Neuron (in vitro differentiated cells): ENCODE measurements around the gene CCDC70.

Experiments used
- H2AFZ ChIP-seq: one replicate; pipeline ENCODE4 v1.6.1; 2013; ENCODE audit warnings: low read depth, mild to moderate bottlenecking, inconsistent platforms, low read length, moderate library complexity
- H3K27me3 ChIP-seq: one replicate; pipeline ENCODE4 v1.6.1; 2013; ENCODE audit warnings: low read length; ENCODE audit not compliant: insufficient read depth
- H3K36me3 ChIP-seq: one replicate; pipeline ENCODE4 v1.6.1; 2013; ENCODE audit warnings: low read length; ENCODE audit not compliant: insufficient read depth
- H3K4me1 ChIP-seq: one replicate; pipeline ENCODE4 v1.6.1; 2013; ENCODE audit warnings: low read length; ENCODE audit not compliant: insufficient read depth
- H3K4me3 ChIP-seq: 2 replicates; pipeline ENCODE4 v1.5.1; 2013; ENCODE audit warnings: mild to moderate bottlenecking, low read length, moderate library complexity
- H3K9me3 ChIP-seq: one replicate; pipeline ENCODE4 v1.6.1; 2013; ENCODE audit warnings: low read length

The CCDC70 gene

DNA sequence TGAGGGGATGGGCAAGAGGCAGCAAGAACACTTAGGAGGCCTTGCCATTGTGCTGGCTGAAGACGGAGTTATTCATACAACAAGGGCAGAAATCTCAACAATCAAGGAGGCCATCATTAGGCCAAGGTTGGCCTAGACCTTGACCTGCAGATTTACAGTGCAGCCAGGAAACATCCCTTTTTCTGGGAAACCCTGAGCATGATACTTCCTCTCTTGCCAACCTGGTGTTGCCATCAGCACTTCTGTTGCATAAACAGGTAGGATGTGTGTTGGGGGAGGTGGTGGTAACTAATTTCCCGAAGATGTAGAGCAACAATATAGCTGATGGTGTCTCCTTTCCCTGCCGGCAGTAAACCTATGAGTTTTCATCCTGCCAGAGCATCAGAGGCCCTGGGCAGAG, 24.8 kb upstream of the CCDC70 start:
- no peaks in the 10 kb centered on the region for H3K9me3 ChIP-seq
- H3K4me3 ChIP-seq, result no peak overlapping the region
- no peak overlapping the region for H2AFZ ChIP-seq

DNA sequence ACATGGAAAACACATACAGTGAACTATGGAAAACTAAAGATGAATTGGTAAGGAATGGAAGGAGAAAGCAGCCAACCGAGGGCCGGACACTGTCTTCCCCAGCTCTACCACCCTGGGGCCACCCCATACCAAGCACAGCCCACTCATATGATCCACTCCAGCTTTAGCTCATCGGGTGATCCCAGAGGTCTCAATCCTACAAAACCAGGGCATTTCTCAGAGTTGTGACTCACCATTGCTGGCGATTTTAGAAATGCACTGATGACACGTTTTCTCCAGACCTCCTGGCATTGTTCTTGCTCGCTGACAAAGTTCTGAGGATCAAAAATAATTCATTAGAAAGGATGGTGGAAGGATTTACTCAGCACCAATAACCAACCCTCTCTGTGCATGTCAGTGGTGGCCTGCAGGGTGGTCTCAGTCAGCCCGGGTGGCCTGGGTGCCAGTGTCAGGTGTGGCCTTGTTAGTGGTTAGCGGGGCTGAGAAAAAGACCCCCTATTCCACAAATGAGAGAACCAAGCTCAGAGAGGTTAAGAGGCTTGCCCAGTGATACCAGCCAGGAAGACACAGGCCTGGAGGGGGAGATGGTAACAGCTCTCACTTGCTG, 23.4 kb upstream of the CCDC70 start:
- H3K27me3 ChIP-seq, result no peaks in the 10 kb centered on the region
- no peak overlapping the region for H3K4me3 ChIP-seq
- no peaks in the 10 kb centered on the region for H3K9me3 ChIP-seq
- H2AFZ ChIP-seq, result no peak overlapping the region
- H3K4me1 ChIP-seq, result no peaks in the 10 kb centered on the region
- no peaks in the 10 kb centered on the region for H3K36me3 ChIP-seq

More for the DNA sequence above, 24.8 kb upstream of the CCDC70 start:
- Histone ChIP-seq H3K36me3 (no peaks in the 10 kb centered on the region), H3K27me3 (no peaks in the 10 kb centered on the region), H3K4me1 (no peaks in the 10 kb centered on the region)

- H3K4me1 ChIP-seq, result no peaks in the 10 kb centered on the region
- no peaks in the 10 kb centered on the region for H3K9me3 ChIP-seq
- no peaks in the 10 kb centered on the region for H3K36me3 ChIP-seq
- no peak overlapping the region for H2AFZ ChIP-seq
- H3K27me3 ChIP-seq, result peaks cover 4% of the 10 kb centered on the region
- no peak overlapping the region for H3K4me3 ChIP-seq
Observed at GRCh38 chr13:51839711-51840540, 21.8 kb upstream of the CCDC70 start.

DNA sequence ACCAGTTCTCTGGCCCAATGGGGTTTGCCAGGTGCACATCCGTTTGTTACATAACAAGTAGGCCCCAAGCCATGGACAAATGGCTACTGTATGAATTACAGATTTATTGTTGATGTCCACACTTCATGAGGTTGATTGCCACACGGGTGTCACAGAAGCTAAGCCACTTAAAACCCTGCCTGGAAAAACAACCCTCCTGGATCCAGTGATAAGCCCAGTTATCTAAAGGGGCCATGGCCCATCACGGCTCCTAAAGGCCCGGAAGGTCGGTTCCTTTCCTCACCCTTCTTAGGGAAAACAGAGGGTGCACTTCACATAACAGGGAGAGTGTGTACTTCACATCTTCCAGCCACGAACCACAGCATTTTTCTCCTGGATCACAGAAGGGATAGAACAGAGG, 20.9 kb upstream of the CCDC70 start:
- no peaks in the 10 kb centered on the region for H3K36me3 ChIP-seq

GRCh38 chr13:51841732-51842131, 20.0 kb upstream of the CCDC70 start:
- peaks cover 4% of the 10 kb centered on the region for H3K27me3 ChIP-seq
- H3K9me3 ChIP-seq, result no peaks in the 10 kb centered on the region
- no peaks in the 10 kb centered on the region for H3K4me1 ChIP-seq
- H2AFZ ChIP-seq, result no peak overlapping the region
- no peaks in the 10 kb centered on the region for H3K36me3 ChIP-seq
- H3K4me3 ChIP-seq, result no peak overlapping the region

More for the DNA sequence above, 20.9 kb upstream of the CCDC70 start:
- Histone ChIP-seq H3K9me3 (no peaks in the 10 kb centered on the region), H3K4me1 (no peaks in the 10 kb centered on the region), H3K27me3 (peaks cover 4% of the 10 kb centered on the region), H3K4me3 (no peak overlapping the region), H2AFZ (no peak overlapping the region)

DNA sequence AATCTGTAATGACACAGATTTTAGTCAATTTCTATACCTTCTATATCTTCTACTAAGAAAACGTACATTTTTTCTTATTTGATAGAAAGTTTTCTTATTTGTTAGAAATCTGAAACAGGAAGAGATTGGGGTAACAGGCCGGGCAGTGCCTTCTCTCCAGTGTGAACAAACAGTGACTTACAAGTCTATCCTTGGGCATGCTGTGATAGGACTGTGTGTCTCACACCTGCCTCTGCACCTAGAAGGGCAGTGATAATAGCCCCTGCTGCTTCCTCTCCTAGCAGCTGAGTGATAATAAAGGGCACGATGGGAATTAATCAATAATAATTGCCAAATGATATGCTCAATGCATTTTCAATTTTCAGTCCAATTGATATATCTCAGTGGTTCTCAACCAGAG, 18.2 kb upstream of the CCDC70 start:
- no peak overlapping the region for H3K4me3 ChIP-seq

DNA sequence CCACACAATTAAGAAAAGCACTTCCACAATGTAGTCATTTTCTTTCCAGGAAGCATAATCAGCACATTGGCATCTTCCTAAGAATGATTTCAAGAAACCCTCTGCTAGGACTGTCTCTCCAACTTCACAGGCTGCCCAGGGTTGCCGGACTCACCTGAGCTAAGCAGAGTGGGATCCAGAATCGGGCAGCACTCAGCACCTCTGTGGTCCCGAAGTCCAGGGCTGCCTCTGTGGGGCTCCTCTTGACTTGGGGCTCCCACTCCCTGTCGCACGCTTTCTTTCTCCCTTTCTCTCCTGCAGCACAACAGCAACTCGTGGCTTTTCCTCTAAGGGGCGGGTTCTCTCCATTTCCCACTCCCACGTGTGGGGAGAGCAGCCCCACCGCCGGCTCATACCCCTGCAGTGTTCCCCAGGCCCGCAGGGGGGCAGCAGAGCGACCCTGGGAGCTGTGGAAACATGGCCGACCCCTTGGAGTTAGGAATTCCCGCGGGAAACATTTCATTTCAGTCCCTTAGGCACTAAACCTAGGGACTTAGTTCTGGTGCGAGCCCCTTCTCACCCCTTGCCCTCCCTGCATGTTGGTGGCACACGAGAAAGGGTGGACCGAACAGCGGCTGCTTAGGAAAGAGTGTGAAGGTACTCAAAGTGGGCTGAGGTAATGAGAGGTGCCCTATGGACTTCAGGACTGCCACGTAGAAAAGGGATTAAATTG, 16.8 kb upstream of the CCDC70 start, which contains the start of gene TMEM272:
TSS of gene TMEM272 (minus strand) at position 316 of the 712 bp plus-strand sequence. CDS start 6,647 bp downstream, outside the sequence.
- H2AFZ ChIP-seq, result no peak within 1 kb of the TSS
- H3K4me3 ChIP-seq, result no peak within 1 kb of the TSS
- H3K9me3 ChIP-seq, result no peaks in the 10 kb centered on the region
- peaks cover 2% of the 10 kb centered on the region for H3K4me1 ChIP-seq
- H3K27me3 ChIP-seq, result peaks cover 4% of the 10 kb centered on the region
- no peaks in the 10 kb centered on the region for H3K36me3 ChIP-seq

More for the DNA sequence above, 18.2 kb upstream of the CCDC70 start:
- Histone ChIP-seq H3K36me3 (no peaks in the 10 kb centered on the region), H3K27me3 (peaks cover 4% of the 10 kb centered on the region), H3K9me3 (no peaks in the 10 kb centered on the region), H2AFZ (no peak overlapping the region), H3K4me1 (peaks cover under 1% of the 10 kb centered on the region)

GRCh38 chr13:51845574-51846318, 16.0 kb upstream of the CCDC70 start:
- Histone ChIP-seq H3K4me3 (no peak overlapping the region), H3K4me1 (peaks cover 2% of the 10 kb centered on the region), H3K36me3 (no peaks in the 10 kb centered on the region), H2AFZ (no peak overlapping the region), H3K27me3 (peaks cover 4% of the 10 kb centered on the region), H3K9me3 (no peaks in the 10 kb centered on the region)

DNA sequence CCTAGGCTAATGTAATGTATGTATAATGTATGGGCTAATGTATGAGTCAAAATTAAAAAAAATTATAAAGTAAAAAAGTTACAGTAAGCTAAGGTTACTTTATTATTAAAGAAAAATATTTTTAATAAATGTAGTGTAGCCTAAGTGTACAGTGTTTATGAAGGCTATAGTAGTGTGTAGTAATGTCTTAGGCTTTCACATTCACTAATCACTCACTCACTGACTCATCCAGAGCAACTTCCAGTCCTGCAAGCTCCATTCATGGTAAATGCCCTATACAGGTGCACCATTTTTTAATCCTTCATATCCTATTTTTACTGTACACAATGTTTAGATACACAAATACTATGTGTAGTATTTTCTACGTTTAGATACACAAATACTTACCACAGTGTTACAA, 15.0 kb upstream of the CCDC70 start:
- H3K4me3 ChIP-seq, result no peak overlapping the region
- H3K4me1 ChIP-seq, result peaks cover 2% of the 10 kb centered on the region
- no peaks in the 10 kb centered on the region for H3K9me3 ChIP-seq
- H3K36me3 ChIP-seq, result no peaks in the 10 kb centered on the region
- H3K27me3 ChIP-seq, result peaks cover 4% of the 10 kb centered on the region
- H2AFZ ChIP-seq, result no peak overlapping the region

- peaks cover 4% of the 10 kb centered on the region for H3K27me3 ChIP-seq
- peaks cover 2% of the 10 kb centered on the region for H3K4me1 ChIP-seq
- H3K4me3 ChIP-seq, result no peak overlapping the region
- no peaks in the 10 kb centered on the region for H3K9me3 ChIP-seq
- H2AFZ ChIP-seq, result no peak overlapping the region
- H3K36me3 ChIP-seq, result no peaks in the 10 kb centered on the region
Observed at GRCh38 chr13:51848674-51849073, 13.1 kb upstream of the CCDC70 start.

DNA sequence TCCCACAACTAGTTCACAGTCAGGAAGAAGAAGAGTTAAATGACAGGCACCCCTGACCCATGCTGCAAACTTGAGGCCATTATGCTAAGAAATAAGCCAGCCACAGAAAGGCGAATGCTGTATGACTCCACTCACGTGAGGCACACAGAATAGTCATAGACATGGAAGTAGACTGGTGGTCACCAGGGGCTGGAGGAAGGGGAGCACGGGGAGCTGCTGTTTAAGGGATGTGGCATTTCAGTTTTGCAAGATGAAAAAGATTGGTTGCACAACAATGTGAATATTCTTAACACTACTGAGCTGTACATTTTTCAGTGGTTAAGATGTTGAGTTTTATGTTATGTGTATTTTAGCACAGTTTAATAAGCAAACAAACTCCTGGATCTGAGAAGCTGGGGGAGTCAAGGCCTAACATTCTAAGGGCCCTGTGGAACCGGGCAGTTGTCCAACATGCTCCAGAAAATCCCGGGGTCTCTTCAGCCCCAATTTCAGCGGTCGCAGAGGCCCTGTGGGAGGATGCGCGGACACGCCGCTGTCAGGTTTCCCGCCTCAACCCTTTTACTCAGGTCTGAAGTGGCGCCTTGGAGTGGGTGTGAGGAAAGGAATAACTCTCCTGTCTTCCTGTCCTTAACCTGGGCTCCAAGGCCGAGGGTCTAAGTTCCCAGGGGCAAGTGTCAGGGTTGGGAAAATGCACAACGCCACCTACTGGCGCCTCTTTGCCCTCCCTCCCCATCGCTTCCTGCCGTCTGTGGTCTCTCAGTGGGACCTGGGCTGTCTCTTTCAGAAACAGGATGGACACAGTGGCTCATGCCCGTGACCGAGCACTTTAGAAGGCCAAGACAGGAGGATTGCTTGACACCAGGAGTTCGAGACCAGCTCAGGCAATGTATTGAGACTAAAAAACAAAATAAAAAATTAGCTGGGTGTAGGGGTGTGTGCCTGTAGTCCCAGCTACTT, 12.3 kb upstream of the CCDC70 start:
- peaks cover 2% of the 10 kb centered on the region for H3K4me1 ChIP-seq
- H3K9me3 ChIP-seq, result no peaks in the 10 kb centered on the region
- peaks cover 2% of the 10 kb centered on the region for H3K27me3 ChIP-seq
- H3K4me3 ChIP-seq, result no peak overlapping the region
- H3K36me3 ChIP-seq, result no peaks in the 10 kb centered on the region
- no peak overlapping the region for H2AFZ ChIP-seq
